PFSK-1 (cell line): ENCODE data around the gene SLC25A39.

Experiments used
- FOXP2 ChIP-seq: optimal IDR thresholded peaks from 2 replicates; pipeline ENCODE3; 2011; ENCODE audit warnings: borderline replicate concordance, control low read depth, inconsistent platforms; ENCODE audit not compliant: insufficient read depth; ENCODE audit errors: extremely low read length, extremely low read depth
- TAF1 ChIP-seq: IDR thresholded peaks from 2 replicates; pipeline ENCODE4 v1.6.1; 2012; ENCODE audit warnings: low read length, control low read depth, borderline replicate concordance; ENCODE audit not compliant: insufficient read depth
- TF ChIP-seq, protein P1 (sequence below), 2 experiments: IDR thresholded peaks; 2 replicates each; pipeline versions ENCODE4 v1.6.1 to v1.8.0; 2011 to 2012; ENCODE audit warnings: low read depth in 2 of 2, low read length in 2 of 2, control low read depth in 1 of 2, inconsistent platforms in 1 of 2, mild to moderate bottlenecking in 1 of 2, moderate library complexity in 1 of 2; ENCODE audit not compliant: insufficient read depth in 1 of 2

Gene SLC25A39

DNA sequence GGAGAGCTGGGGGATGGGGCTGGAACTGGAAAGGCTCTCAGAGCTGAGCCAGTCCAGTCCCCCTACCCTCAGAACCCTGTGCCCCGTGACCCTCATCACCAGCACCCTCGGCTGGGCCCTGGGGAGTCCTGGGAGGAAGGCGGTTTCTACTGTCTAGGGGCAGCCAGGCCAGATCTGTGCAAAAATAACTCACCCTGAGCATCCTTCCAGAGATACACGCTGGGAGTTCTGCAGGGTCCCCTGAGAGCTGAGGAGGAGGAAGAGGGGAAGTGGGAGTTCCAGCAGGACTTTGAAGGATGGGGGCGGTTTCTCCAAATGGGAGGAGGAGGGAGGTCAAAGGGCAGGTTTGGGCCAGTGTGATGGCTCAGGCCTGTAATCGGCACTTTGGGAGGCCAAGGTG, 51.7 kb downstream of the SLC25A39 start:
- TF ChIP-seq, protein P1, sequence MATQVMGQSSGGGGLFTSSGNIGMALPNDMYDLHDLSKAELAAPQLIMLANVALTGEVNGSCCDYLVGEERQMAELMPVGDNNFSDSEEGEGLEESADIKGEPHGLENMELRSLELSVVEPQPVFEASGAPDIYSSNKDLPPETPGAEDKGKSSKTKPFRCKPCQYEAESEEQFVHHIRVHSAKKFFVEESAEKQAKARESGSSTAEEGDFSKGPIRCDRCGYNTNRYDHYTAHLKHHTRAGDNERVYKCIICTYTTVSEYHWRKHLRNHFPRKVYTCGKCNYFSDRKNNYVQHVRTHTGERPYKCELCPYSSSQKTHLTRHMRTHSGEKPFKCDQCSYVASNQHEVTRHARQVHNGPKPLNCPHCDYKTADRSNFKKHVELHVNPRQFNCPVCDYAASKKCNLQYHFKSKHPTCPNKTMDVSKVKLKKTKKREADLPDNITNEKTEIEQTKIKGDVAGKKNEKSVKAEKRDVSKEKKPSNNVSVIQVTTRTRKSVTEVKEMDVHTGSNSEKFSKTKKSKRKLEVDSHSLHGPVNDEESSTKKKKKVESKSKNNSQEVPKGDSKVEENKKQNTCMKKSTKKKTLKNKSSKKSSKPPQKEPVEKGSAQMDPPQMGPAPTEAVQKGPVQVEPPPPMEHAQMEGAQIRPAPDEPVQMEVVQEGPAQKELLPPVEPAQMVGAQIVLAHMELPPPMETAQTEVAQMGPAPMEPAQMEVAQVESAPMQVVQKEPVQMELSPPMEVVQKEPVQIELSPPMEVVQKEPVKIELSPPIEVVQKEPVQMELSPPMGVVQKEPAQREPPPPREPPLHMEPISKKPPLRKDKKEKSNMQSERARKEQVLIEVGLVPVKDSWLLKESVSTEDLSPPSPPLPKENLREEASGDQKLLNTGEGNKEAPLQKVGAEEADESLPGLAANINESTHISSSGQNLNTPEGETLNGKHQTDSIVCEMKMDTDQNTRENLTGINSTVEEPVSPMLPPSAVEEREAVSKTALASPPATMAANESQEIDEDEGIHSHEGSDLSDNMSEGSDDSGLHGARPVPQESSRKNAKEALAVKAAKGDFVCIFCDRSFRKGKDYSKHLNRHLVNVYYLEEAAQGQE (IDR thresholded peaks at IDR 0.05; ENCODE audit: insufficient read depth in 1 of 2, low read depth in 2 of 2, low read length in 2 of 2), result no peak
- TF ChIP-seq TAF1, result no peak
- no peak for TF ChIP-seq FOXP2

DNA sequence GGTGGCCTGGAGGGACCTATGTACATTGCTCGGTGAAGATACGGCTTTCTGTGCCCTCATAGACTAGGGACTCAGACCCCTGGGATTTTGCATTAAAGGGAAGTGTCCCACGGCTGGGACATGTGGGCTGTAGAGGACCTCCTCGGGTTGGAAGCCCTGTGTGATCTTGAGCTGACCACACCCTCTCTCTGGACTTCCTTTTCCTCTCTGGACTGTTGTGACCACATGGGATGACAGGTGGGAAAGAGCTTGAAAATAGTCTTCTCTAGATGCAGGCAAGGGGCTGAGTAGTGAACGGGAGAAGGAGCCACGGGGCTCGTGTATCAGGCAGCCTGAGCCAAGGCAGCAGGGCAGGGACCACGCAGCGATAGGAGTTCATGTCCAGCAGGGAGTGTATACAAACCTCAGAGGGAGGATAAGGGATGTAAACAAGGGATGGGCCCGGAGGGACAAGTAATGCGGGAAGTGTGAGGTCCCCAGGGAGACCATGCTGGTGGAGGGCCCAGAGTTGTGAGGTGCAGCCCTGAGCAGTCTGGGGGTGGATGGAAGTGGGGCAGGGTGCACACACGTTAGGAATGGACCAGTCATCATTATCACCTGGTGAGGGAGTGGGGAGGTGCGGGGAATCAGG, 52.2 kb downstream of the SLC25A39 start:
- TF ChIP-seq, protein P1 (IDR thresholded peaks at IDR 0.05; ENCODE audit: insufficient read depth in 1 of 2, low read depth in 2 of 2, low read length in 2 of 2), result no peak
